Measurements from ENCODE around the gene CPXM2.

DNA sequence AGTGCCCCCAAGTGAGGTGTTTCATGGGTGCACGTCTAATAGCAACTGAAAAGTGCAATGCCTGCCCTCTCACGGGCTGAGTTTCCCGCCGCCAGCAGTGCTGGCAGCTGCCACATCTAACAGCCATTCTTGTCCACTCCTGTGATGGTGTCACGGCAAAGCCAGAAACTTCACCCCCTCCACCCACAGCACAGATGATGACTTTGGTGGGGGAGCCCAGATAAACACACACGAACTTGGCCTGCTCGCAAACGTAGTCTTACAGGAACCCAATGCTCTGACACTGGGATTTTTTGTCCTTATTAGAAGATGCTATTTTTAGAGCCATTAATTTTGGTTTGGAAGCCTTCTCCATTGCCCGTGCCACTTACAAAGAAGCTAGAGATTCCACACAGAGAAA, 26.7 kb downstream of the CPXM2 start:
- TF ChIP-seq POLR2AphosphoS5 (IDR thresholded peaks at IDR 0.05) (no peak), EP300 (IDR thresholded peaks at IDR 0.05) (no peak)
- TF ChIP-seq, protein P1, sequence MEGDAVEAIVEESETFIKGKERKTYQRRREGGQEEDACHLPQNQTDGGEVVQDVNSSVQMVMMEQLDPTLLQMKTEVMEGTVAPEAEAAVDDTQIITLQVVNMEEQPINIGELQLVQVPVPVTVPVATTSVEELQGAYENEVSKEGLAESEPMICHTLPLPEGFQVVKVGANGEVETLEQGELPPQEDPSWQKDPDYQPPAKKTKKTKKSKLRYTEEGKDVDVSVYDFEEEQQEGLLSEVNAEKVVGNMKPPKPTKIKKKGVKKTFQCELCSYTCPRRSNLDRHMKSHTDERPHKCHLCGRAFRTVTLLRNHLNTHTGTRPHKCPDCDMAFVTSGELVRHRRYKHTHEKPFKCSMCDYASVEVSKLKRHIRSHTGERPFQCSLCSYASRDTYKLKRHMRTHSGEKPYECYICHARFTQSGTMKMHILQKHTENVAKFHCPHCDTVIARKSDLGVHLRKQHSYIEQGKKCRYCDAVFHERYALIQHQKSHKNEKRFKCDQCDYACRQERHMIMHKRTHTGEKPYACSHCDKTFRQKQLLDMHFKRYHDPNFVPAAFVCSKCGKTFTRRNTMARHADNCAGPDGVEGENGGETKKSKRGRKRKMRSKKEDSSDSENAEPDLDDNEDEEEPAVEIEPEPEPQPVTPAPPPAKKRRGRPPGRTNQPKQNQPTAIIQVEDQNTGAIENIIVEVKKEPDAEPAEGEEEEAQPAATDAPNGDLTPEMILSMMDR (IDR thresholded peaks at IDR 0.05): no peak
